Muscle of arm (tissue), 12 donors: ENCODE measurements around the gene CDCP1. TPM values are rescaled to one million over a fixed set of nuclear protein-coding genes. Genes with fewer than 3 reads are reported as not detected.
"Not testable (repeated sequence)": the region's sequence is repeated elsewhere in the genome, so short reads cannot be mapped to it uniquely, and the experiment has no call there.

Source experiments
- DNase-seq: peaks from one replicate; pipeline ENCODE4 v3.0.0-alpha.2; 2013
- polyA plus RNA-seq, 12 donors: library from polyadenylated mRNA; unstranded; fragments of 120-200 nt; gene quantifications; one replicate each; pipeline ENCODE4 v1.2.1, GENCODE V29; 2013; ENCODE audit not compliant: insufficient read length in 12 of 12

CDCP1 gene
- polyA plus RNA-seq, 12 donors: 0.15 to 7.5 (median 0.48) TPM; not detected in 2

GRCh38 chr3:45171283-45171682, 25.1 kb upstream of the CDCP1 start:
- no peak for DNase-seq

- no peak for DNase-seq
These were observed 23.9 kb upstream of the CDCP1 start for GRCh38 chr3:45170096-45170495.

DNA sequence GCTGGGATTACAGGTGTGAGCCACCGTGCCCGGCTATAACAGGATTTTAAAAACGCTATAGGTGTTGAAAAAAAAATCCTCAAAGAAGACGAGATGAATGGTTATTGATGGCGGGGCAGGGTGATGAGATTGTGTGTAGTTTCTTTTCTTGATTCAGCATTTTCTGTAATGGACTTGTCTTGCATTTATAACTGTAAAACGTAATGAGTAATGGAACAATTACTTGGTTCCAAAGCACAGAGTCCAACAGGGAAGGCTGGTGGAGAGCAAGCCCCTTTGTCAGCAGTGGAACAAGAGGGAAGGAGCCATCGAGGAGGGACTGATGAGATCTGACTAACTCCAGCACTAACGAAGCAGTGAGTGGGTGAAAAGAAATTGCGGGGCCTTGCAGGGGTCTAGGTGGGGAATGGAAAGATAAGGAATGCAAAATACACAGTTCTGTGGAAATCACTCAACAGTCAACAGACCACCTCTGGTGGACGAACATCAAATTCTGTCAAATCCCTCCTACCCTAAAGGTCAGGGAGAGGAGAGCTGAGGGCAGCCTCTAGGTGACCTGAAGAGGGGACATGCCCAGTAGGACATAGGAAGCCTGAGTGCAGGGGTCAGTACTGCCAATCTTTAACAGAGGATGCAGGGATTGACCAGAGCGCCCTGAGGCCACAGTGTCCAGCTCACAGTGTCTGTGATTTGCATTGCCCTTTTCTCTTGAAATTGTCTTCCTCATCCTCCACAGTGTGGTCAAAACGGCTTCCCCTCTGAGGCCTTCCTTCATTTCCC, 23.1 kb upstream of the CDCP1 start:
- no peak for DNase-seq

- DNase-seq: no peak
These were observed 22.3 kb upstream of the CDCP1 start for GRCh38 chr3:45168451-45168850.

DNA sequence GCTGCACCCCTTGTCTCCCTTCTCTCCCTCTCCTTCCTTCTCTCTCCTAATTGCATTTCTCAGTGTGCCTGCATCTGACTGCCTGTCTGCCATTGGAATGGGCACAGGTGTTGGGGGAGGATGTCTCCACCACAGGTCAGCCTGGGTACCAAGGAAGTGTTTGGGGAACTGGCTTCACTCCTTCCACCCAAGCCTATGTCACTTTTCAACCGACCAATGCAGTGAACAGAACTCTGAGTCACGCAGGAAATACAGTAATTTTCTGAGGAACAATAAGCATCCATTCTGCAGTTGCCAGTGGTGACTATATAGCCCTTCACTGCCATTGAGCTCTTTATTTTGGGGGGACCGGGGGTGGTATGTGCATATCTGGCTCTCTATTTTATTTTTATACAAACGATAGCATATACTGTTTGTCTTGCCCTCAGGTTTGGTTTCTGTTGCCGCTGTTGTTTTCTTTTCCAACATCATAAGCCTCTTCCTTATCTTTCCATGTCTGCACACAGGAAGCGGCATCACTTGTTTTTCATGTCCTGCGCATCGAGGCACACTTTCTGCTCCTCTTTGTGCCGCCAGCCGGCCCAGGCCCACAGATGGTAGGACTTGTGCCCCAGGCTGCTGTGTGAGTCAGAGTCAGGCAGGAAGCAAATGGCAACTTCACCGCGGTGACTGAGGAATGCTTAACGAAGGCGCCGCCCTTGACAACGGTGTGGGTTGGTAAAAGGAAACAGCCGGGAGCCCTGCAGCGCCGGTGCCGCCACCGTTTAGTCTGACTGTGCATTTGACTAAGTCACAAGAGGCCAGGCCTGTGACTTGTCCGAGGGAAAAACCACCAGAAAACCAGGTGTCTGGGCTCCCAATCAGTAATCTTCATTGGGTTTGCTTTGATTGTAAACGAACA, 21.1 kb upstream of the CDCP1 start:
- DNase-seq: peak; percentile 14

- DNase-seq: no peak
These were observed 20.2 kb upstream of the CDCP1 start for GRCh38 chr3:45166321-45166879.

DNA sequence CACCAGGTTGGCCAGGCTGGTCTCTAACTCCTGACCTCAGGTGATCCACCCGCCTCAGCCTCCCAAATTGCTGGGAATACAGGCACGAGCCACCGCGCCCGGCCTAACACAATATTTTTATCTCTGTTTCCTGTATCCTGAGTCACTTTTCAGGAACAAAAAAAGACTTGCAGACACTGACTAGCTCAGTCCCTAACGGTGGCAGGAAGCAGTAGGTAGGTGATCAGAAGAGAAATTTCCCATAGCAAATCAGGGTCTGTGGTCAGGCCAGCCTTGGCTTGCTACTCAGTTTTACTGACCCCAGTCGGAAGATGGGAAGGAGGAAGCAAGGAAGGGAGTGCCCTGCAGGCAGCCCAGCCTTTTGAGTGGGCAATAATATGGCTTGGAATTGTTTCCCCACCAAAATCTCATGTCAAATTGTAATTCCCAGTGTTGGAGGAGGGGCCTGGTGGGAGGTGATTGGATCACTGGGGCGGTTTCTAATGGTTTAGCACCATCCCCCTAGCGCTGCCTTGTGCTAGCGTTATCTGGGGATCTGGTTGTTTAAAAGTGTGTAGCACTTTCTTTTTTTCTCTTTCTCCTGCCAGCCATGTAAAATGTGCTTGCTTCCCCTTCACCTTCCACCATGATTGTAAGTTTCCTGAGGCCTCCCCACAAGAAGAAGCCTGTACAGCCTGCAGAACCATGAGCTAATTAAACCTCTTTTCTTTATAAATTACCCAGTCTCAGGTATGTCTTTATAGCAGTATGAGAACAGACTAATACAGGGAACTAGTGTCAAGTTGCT, 19.5 kb upstream of the CDCP1 start:
- no peak for DNase-seq

DNA sequence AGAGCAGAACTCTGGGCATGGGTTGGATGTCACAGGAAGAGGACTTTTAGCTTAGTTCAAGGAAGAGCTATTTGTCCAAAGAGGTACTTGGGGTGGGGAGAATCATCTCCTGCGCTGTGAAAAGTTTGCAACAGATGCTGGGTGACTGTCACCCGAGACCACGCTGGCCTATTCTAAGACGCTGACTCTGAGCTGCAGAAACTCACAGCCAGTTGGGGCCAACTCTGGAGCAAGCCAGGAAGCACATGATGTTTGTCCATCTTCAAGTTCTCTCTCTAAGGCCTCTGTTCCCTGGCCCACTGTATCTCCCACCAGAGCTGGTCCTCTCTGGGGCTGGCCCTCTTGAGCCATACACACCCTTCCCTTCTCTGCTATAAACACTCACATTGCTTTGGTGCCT, 17.9 kb upstream of the CDCP1 start:
- DNase-seq: no peak

DNA sequence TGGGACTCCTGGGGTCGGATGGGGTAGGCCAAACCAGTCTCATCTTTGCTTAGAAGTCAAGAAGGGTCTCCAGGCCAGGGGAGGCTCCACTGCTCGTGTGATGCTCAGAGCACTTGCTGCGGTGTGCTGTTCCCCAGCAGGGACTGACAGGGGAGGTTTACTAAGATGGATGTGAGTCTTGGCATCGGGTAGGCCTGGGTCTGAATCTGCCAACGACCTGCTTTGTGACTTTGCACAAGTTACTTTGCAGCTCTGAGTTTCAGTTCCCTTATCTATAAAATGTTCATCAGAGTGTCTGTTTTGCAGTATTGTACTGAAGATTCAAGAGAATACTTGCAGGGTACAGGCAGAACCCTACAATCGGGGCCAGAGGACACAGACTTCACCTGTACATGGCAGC, 17.3 kb upstream of the CDCP1 start:
- DNase-seq: no peak

DNA sequence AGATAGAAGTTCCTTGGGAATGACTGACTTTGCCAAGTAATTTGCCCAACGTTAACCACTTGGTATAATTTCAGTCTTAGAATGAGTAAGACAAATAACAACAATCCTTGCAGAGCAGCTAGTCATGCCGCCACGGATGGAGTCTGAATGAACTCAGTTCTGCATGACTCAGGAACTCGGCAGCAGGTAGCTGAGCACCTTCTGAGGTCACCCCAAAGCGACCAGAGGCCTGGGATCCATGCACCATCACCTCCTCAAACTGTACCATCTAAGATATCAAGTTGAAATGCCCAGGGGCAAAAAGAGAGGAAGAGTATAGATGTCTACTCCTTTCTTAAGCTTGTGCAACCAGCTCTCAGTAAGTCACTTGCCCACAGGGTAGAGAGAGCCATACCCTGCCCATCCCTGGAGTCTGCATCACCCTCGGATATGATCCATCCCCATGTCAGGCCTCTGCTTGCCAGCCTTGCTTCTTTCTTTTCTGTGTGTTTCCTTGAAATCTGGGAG, 8.5 kb upstream of the CDCP1 start:
- DNase-seq: no peak

DNA sequence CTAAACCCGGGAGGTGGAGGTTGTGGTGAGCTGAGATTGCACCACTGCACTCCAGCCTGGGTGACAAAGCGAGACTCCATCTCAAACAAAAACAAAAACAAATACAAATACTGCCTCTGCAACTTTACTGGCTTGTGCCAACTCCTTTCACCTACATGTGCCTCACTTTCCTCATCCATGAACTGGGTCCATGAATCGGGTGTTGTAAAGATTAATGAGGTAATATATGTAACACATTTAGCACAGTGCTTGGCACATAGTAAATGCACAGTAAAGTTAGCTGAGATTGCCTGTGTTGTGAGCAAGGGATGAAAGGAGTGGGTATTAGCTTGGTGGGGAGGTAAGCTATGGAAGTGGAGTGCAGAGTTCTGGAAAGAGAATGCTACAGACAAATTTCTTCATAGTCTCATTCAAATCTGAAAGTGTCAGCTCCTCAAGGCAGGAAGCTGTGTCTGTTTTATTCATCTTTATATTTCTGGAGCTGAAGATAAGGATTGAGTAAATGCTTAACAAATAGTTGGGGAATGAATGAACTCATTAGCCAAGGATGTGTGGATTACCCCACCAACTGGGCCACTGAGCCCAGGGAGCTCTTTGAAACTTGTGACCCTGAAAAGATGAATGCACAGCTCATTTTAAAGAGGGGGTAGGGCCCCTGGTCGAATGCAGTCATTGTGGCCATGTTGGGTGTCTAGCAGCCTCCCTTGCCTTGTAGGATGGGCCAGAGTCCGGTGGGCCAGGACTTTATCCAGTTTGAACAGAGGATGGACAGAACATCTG, 7.7 kb upstream of the CDCP1 start:
- no peak for DNase-seq

DNA sequence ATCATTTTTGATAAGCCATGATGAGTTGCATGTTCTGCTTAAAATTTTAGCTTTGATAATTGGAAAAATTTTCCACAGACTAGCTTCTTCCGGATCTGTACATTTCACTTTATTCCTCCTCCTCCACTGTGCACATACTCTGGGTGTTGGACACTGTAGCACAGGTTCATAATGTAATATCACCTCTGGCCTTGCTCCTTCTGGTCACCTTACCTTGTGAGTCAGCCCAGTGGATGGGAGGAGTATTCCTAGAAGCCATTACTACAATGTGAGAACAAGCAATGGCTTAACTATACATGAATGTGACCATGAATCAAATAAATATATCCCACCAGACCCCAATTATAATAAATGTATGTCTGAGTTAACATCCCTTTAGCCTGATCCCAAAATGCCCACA, 6.1 kb upstream of the CDCP1 start:
- DNase-seq: no peak

- DNase-seq: no peak
These were observed 4.9 kb upstream of the CDCP1 start for GRCh38 chr3:45151100-45151499.

GRCh38 chr3:45148921-45149320, 2.7 kb upstream of the CDCP1 start:
- no peak for DNase-seq

DNA sequence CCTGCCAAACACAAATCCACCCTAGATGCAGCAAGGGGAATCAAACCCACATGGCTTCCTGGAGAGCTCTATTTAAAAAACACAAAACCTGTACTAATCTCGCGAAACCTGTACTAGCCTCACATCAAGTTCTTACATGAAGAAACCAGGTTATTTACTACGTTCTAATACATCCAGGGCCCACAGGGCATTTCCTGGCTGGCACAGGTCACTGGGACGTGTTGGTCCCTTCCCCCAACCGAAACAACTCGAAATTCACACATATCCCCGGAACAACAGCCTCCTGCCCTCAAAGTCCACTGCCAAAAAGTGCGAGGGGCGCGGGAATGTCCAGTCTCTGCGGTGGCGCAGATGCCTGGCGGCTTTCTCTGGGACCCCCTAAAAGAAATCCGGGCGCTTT, 955 bp downstream of the CDCP1 start:
- no peak for DNase-seq

DNA sequence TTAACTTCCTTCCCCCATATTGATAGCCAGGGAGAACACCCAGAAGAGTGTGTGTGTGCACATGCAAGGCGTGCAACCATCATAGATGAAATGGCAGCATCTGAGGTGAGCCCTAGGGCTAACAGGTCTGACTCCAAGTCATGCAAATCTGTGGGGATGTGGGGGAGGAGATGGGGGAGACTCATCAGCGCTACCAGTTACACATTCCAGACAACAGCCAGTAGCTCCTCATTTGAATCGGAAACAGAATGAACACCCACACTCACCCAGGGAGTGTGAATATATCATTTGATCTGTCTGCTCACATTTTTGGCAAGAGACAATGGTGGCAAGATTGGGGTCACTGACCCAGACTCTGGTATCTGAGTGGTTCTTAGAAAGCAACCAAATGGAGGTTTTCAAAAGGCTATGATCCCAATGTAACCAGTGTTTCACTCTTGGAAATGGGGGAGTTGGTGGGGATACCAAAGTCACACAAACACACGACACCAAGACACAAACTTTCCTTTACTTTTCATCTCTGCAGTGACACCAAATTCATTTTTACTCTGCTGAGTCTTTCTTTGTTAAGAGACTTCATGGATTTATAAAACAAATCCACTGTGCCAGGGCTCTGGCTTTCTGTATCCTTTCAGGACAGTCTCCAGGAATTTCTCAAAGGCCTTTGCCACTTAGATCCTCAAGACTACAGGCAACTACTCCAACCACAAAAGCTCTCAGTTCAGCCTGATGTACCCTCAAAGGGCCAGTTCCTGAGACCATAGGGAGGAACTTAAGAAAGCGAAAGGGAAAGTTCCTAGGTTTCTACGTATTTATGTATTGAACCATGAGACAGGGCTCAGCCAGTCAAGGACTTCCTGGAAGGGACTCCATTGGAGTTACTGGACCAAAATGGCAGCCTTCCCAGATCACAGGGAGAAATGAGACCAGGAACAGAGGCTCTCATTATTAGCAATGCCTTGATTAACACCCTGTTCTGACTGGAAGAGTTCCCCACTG, 2.2 kb downstream of the CDCP1 start:
- DNase-seq: no peak

DNA sequence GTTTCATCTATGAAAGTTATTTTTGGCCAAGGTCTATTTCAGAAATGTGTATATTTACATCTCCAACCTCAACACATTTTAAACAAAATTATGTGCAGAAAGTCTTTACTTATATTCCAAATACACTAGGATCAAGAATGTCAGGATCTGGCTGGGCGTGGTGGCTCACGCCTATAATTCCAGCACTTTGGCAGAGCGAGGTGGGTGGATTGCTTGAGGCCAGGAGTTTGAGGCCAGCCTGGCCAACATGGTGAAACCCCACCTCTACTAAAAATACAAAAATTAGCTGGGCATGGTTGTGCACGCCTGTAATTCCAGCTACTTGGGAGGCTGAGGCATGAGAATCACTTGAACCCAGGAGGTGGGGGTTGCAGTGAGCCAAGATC, 5.4 kb downstream of the CDCP1 start:
- not testable (repeated sequence) for DNase-seq

GRCh38 chr3:45140141-45140769, 5.9 kb downstream of the CDCP1 start:
- no peak for DNase-seq
